NCI-H510A (cell line): Measurements from ENCODE around the gene PRSS27.

Source experiments
- DNase-seq: peaks from one replicate; lab custom pipeline; 2025; lab: John Stamatoyannopoulos, UW

PRSS27 gene

DNA sequence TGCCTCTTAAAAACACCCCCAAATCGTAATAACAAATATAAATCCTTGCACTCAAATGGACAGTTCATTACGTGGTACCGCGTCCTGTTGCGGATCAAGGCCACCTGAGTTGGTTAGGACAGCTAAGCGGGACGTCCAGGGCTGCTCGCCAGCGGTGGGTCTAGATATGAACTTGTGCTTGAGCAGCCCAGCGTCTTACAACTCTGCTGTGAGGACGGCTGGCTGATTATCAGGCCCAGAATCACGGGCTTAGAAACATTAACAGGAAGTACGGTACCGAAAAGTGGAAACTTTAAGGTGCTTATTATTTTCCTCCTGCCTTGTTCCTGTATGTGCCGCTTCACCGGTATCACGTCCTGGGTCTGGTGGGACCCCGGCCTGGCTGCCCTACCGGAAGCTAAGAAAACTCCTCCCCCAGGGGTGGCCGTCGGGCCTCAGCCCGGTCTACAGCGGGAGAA is 31.6 kb upstream of the PRSS27 start:
- peak; percentile 51 for DNase-seq

DNA sequence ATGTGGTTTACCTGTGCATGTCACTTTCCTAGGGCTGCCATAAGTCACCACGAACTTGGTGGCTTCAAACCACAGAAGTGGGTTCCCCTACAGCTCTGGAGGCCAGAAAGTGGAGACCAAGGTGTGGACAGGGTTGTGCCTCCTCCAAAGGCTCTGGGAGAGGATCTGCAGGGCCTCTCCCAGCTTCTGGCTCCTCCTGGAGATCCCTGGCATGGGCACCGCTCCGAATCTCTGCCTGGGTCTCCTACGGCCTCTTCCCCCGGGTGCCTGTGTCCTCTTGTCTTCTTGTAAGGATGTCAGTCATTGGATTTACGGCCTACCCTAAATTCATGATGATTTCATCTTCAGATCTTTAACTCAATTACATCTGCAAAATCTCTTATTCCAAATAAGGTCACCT is 29.9 kb upstream of the PRSS27 start:
- no peak for DNase-seq

DNA sequence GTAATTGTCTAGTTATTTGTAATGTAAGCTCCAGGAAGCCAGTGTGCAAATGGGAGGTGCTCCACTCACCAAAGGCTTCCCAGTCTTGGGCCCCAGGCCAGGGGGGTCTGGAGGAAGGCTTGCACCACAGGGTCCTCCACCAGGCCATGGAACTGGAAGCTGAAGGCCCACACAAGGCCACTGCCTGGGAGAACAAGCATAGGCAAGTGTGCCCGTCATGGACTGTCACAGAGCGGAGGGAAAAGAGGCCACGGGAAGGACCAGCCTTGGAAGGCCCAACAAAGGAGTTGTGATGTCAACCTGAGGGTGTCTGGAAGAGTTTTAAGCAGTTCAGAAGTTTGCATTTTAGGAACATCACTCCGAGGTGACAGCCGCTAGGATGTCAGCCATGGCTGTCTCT is 29.5 kb upstream of the PRSS27 start:
- no peak for DNase-seq

DNA sequence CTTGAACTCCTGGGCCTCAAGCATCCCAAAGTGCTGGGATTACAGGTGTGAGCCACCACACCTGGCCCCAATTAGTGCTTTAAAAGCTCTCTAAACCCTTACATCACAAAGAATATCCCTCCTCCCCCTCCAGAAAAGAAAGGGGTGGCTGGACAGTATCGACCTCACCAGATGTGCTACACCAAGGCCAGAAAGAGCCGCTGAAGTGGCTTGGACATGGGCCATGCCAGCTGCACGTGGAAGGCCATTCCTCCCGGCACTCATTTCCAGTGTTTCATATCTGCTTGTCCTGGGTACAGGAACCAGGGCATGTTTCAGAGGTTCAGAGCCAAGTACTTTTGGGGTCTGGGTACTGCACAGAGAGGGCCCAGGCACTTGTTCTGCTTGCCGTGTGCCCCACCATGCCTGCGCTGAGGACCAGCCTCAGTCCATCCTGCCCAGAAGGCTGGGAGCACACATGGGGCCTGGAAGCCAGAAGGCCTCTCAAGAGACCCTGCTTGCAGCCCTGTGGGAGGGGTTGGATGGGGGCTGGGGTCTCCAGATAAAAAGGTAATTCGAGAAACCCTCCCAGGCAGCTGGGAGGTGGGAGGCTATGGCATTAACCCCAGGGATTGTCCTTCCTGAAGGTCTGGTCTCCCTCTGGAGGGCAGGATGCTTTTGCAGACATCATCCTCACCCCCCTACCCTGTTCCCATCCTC is 28.9 kb upstream of the PRSS27 start:
- DNase-seq, result no peak

DNA sequence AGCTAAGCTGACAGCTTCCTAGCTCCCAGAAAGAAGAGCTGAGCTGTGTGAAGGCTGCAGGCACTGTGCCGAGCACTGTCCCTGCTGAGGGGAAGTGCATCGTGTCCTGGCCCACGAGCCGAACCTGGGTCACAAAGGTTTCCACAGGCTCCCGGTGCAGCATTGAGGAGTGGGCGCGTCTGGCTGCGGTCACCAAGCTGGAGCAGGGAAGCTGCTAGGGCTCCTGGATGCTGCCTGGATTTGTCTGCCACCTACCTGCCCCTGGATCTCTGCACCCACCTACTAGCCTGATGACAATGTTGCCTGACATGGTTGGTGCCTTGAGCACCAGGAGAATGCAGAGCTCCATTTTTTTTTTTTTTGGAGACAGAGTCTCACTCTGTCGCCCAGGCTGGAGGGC is 25.9 kb upstream of the PRSS27 start:
- DNase-seq, result no peak

DNA sequence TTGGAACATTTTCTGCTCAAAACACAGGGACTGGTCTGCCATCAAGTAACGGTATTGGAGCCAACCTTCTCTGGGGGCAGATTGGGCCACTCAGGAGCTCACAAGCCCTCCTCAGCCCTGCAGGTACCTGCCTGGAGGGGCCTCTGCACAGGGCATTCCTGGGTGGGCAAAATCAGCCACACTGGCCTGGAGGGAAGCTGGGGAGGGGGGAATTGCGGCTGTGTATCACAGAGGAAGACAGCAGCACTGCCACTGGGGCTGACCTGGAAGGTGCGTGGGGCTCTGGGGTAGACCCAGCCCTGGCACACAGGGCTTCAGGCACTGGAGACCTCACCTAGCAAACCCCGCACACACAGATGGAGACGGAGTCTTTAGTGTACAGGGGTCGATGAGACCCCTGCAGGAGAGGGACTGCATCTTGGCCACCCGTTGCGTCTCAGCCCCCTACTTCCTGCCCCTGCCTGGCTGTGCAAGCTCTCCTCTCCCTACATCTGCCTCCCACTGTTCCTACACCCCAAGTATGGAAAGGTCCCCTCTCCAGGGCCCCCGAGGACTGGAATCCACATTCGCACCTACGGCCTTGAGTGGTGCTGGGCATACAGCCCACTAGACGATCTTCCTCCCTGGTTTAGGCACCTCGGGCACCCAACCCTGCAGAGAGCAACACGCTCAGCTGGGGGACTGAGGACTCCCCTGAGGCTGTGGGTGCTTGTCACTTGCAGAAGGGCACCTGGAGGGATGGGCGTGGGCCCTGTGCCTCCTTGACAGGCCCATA is 25.3 kb upstream of the PRSS27 start:
- DNase-seq, result no peak

DNA sequence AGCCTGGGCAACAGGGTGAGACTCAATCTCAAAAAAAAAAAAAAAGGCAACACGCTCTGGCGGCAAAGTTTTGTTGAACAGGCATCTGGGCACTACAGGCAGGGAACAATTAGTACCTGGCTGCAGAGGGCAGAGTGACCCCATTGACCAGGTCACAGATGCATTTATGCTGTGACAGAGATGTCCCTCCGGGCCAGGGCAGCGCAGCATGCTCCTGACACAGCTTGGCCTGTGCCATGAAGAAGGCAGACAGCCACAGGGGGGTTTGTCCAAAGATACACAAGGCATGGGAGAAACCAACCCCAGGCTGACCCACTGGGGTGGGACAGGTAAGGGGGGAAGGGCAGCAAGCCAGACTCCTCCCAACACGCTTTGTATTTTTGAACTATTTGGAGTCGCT is 24.7 kb upstream of the PRSS27 start:
- DNase-seq, result no peak

DNA sequence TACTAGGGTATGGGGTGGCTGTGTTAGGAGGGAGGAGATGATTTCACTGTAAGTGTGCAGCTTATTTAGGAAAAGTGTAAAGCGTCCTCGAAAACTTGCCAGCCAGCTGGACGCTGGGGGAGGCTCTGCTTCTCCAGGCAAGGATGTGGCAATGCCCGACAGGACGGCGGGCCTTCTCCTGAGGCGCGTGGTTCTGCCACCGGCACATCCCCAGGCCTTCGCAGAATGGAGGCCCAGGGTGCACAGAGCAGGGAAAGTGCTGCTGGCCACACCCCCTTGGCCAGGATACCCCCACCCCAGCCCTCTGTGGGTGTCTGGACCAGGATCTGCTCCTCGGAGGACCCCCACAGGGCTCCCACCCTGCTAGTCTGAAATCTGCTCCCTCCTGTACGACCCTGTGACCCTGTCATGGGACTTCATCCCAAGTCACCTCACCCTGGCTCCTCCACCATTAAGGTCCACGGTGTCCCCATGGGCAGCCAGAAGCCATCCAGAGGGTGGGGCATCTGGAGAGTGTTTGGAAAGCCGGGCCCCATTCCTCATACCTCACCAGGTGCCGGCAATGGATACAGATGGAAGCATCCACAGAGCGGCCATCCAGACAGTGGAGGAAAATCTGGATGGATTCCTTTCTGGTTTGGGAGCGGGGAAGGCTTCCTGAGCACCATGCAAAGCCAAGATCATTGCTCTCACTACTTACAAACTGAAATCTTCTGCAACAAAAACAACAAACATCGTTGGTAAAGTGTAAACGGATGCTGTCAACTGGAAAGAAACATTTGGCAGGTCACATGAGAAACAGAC is 23.2 kb upstream of the PRSS27 start:
- DNase-seq, result no peak

DNA sequence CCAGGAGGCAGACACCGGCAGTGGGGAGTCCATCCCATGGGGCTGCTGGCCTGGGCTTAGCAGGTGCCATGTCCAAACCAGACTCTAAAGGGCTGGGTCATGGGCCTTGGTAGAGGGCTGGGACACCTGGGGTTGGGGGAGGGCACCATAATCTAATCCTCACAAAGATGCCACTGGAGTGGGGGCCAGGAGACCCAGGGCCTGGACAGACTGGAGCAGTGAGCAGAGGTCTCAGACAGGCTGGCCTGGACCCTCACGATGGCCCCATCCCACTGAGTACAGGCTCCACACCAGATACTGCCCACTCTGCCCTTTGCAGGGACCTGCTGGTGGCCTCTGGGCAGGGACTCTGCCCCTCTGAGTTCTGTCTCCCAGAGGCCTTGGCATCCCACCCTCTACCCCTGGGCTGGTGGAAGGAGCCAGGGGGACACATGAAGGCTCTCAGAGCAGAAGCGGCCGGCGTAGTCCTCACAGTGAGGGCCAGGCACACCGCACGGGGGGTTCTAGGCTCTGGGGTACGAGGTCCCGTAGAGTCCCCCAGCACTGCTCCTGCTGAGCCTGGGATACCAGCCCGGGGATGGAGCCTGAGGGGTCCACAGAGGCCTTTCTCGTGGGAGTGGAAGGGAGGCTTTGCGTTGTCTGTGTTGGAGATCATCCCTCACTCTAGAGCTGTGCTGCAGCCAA is 22.4 kb upstream of the PRSS27 start:
- no peak for DNase-seq

DNA sequence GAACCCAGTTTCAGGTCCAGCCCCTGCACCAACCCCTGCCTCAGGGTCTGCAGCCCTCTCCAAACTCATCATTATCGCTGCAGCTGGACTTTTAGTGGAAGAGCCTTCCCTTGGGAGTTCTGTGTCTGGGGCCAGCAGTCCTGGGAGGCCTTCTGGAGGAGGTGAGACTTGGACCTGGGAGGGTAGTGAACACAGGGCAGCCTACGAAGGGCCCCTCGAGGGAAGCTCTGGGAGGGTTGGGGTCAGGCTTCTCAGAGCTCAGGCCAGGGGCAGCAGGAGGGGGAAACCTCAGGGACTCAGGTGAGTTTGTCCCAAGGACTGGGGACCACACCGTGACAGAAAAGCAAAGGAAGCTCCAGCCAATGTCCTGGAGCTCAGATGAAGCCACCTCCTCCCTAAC is 21.1 kb upstream of the PRSS27 start:
- DNase-seq, result no peak

DNA sequence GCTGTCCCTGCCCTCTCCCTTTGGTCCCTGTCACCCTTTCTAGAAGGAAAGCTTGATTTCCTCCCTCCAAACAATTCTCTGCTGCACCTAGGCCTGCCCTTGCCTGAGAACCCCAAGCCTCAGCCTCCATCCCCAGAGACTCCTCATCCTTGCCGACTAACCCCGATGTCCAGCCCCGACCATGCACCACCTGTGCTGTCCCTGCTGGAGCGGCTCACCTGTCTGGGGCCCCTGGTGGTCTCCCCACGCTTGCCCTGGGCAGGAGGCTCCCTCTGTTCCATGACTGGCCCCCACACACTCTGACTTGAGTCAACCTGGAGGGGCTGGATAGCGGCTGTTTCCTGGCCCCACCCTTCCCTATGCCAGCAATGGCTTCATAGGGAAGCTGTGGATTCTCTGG is 20.5 kb upstream of the PRSS27 start:
- DNase-seq, result no peak

DNA sequence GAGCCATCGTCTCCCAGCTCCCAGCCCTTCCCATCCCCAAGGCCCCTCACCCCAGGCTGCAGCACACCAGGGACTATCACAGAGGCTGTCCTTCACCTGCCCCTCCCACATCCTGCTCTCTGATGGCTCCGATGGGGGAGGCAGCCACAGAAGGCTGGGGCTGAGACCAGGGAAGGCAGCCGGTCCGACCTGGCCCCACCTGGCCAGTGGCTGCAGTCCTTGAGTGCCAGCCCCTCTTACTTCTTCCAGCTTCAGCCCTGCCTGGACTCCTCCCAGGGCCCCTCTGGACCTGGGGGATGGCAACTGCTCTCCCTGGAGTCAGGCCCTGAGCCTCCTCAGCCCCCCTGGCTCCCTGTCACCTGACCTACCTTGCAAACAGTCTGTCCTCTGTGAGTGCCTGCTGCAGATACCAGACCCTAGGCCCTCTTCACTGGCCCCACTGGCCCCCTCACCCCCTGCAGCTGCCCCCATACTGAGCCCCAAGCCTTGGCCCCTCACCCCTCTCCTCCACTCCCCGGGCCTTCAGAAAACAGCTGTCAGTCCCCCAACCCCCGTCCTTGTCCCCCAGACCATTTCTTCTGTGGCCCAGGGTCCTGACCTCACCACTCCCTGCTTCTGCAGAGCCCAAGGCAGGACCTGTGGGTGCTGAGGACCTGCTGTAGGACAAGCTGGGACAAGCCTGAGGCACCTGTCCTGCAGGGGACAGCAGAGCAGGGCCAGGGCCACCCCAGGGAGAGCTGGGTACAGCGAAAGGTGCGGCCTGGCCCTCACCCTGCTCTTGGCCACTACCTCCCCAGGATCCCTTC is 19.8 kb upstream of the PRSS27 start:
- no peak for DNase-seq

DNA sequence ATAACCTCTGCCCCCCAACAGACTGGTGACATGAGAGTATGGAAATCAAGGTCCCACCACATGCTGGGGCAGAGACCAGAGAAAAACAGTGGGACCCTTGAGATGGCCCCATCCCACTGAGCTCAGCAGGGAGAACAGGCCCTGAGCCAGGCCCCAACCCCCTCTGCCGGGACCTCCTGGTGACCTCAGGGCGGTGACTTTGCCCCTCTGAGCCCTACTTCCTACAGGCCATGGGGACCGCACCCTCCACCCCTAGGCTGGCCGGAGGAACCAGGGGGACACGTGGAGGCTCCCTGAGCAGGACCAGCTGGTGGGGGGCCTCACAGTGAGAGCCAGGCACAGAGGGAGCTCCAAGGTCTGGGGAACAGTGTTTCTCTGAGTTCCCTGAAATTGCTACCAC is 18.6 kb upstream of the PRSS27 start:
- DNase-seq, result no peak

DNA sequence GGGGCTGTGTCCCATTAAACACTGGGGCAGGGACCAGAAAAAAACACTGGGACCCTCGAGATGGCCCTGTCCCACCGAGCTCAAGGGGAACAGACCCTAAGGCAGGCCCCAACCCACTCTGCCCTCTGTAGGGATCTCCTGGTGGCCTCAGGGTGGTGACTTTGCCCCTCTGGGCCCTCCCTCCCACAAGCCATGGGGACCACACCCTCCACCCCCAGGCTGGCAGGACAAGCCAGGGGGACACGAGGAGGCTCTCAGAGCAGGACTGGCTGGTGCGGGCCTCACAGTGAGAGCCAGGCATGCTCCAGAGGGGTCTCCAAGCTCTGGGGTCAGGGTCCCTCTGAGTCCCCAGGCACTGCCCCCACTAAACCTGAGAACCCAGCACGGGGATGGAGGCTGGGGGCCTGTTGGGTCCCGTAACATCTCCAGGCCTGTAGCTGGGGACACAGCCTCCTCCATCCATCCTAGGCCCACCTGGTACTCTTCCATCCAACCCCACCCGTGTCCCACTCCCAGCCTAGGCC is 17.9 kb upstream of the PRSS27 start:
- no peak for DNase-seq

DNA sequence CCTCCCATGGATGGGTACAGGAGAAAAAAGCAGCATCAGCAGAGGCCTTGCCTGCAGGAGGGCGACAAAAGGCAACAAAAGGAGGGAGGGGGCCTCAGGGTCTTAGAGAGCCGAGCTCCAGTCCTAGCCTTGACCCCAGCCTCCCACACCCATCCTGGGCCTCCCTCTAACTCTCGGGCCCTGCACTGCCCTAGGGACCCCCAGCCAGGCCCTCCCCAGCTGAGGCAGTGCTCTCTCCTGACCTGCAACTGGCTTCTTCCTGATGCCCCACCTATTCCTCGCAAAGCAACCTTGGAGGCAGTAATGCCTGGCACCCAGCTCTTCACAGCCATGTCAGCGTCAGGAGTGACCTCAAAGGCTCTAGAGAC is 17.2 kb upstream of the PRSS27 start:
- no peak for DNase-seq

DNA sequence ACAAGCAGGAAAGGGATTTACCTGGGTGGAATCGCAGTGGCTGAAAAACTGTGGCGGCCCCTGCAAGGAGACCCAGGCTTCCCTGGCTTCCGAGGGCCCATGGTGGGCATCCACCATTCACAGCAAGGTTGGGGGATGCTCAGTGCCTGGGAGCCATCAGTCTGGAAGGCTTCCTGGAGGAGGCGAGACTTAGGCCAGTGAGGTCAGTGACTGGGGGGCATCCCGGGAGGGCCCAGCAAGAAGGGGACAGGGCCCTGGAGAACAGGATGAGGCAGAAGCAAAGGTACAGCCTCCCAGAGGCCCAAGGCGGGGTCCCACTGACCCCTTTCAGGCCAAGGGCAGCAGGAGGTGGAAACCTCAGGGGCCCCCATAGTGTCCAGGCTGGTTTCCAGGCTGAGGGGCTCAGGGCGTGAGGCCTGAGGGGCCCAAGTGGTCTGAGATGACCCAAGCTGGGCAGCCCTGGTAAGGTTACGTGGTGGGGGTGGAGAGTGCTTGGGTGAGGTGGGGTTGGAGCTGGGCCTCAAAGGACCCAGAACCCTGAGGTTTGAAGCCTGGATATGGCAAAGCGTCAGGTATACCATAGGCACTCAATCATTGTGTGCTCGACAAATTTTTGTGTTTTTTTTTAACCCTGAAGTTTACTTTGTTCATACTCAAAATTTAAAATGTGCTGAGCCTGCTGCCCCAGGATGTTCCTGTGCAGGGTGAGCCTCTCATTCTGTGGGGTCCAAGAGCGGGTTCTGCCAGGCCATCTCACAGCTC is 16.6 kb upstream of the PRSS27 start:
- no peak for DNase-seq

DNA sequence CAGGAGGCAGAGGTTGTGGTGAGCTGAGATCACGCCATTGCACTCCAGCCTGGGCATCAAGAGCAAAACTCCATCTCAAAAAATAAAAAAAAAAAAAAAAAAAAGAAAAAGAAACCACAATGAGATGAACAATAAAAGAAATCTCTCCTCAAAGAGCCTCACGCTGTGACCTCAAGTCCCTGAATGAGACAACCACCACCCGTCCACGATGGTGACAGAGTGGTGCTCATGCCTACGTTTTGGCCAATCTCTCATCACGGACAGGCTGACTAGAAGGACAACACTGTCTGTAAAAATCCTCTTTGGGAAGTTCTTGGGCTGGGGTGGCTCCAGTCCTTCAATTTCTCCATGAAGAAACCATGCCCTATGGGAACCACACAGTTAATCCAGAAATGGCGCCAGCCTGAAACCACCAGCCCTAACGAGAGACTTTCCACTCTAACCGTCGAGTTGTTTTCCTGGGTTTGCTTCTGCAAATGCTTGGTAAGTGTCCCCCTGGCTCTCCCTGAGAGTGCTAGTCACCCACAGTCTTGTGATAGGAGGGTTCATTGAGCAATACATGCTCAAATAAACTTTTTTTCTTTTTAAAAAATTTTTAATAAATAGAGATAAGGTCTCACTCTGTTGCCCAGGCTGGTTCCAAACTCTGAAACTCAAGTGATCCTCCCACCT is 15.0 kb upstream of the PRSS27 start:
- DNase-seq, result no peak

DNA sequence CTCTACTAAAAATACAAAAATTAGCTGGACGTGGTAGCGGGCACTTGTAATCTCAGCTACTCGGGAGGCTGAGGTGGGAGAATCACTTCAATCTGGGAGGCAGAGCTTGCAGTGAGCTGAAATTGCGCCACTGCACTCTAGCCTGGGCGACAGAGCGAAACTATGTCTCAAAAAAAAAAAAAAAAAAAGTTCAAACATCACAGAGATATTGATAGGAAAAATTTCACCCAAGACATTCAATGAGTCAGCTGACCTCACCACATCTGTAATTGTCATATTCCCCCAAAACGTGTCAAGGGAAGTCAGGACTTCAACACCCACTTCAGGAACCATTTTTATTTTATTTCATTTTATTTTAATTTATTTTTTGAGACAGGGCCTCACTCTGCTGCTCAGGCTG is 8.0 kb upstream of the PRSS27 start:
- DNase-seq, result no peak

DNA sequence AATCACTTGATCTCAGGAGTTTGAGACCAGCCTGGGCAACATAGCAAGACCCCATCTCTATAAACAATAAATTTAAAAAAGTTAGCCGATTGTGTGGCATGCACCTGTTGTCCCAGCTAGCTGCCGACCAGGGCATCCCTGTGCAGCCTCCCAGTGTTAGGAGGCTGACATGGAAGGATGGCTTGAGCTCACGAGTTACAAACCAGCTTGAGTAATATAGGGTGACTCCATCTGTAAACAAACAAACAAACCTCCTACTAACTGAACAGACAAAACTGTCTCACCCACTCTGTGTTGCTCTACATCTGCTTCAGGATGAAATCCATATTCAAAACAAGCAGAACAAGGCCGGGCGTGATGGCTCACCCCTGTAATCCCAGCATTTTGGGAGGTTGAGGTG is 6.9 kb upstream of the PRSS27 start:
- DNase-seq, result no peak

DNA sequence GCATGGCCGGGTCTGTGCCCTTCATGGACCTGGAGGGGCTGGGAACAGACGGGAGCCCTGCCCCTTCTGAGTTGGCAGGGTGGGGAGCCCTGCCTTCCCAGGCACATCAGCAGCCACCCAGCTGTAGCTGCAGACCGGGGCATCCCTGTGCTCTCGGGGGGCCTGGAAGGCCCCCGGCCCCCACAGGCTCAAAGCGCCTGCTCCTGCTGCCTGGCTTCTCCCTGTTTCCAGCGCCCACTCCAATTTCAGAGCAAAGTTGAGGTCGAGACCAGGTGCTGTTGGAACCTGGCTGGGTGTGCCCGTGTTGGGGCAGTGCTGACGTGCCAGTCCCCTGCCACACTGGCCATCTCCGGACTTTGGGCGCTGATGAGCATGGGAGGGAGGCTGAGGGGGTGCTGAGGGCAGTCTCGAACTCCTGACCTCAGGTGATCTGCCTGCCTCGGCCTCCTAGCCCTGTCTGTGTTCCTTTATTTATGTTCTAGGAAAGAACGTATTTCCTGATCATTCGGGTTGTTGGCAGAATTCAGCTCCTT is 4.9 kb upstream of the PRSS27 start:
- DNase-seq, result no peak
